Measurements from ENCODE around the gene SCAF11.
"Not testable (repeated sequence)": the region's sequence is repeated elsewhere in the genome, so short reads cannot be mapped to it uniquely, and the experiment has no call there.

The SCAF11 gene, protein sequence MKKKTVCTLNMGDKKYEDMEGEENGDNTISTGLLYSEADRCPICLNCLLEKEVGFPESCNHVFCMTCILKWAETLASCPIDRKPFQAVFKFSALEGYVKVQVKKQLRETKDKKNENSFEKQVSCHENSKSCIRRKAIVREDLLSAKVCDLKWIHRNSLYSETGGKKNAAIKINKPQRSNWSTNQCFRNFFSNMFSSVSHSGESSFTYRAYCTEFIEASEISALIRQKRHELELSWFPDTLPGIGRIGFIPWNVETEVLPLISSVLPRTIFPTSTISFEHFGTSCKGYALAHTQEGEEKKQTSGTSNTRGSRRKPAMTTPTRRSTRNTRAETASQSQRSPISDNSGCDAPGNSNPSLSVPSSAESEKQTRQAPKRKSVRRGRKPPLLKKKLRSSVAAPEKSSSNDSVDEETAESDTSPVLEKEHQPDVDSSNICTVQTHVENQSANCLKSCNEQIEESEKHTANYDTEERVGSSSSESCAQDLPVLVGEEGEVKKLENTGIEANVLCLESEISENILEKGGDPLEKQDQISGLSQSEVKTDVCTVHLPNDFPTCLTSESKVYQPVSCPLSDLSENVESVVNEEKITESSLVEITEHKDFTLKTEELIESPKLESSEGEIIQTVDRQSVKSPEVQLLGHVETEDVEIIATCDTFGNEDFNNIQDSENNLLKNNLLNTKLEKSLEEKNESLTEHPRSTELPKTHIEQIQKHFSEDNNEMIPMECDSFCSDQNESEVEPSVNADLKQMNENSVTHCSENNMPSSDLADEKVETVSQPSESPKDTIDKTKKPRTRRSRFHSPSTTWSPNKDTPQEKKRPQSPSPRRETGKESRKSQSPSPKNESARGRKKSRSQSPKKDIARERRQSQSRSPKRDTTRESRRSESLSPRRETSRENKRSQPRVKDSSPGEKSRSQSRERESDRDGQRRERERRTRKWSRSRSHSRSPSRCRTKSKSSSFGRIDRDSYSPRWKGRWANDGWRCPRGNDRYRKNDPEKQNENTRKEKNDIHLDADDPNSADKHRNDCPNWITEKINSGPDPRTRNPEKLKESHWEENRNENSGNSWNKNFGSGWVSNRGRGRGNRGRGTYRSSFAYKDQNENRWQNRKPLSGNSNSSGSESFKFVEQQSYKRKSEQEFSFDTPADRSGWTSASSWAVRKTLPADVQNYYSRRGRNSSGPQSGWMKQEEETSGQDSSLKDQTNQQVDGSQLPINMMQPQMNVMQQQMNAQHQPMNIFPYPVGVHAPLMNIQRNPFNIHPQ (N-terminal part only)

DNA sequence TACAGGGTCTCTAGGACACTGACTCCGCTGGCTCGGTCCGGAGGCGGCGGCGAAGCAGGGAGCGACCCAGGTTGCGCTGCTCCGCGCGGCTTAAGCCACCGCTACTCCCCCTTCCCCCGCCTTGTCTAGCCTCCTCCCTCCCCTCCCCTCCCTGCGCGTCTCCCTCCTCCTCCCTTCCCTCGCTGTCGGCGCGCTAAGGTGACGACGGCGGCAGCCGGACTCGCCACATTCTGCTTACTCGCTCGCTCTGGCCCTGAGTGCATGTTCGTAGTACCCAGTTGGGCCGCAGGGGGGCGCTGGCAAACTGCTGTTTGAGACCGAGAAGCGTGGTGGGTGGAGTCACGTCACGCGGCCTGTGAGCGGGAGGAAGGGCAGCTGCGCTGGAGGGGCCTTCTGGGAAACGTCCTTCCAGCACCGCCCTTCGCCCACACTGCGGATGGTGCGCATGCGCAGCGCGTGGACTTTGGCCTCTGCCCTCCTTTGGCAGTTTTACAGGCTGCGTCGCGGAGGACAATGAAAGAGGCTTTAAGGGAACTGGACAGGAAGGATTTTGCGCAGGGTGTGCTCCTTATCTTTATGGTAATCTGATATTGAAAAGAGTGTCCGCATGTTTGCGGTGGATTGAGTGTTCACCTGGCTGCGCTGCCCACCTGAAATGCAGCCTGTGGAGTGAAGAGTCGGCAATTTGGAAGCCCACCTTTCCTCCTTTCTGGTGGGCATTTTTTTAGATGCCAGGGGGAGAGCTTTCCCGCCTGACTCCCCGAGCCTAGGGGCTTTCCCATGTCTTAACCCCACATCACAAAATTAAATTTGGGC lies at the start of gene SCAF11:
Gene SCAF11 (minus strand): TSS at position 107 of the 816 bp plus-strand sequence. CDS start 26,407 bp downstream, outside the sequence.
- Histone ChIP-seq H3K36me3 (replicated peaks) (no peaks in the 10 kb centered on the region), H3K27ac (peak within 1 kb of the TSS; percentile 92), H3K4me3 (ENCODE audit: low read depth, low read length) (peak within 1 kb of the TSS; percentile 96), H3K27me3 (replicated peaks) (no peaks in the 10 kb centered on the region)
- peak; percentile 100 for DNase-seq
- in situ Hi-C loops (cut with HindIII; ENCODE audit: low pct_ligation_motif_present, low sequenced_read_pairs) = no loop called here
- TF ChIP-seq, protein P1, sequence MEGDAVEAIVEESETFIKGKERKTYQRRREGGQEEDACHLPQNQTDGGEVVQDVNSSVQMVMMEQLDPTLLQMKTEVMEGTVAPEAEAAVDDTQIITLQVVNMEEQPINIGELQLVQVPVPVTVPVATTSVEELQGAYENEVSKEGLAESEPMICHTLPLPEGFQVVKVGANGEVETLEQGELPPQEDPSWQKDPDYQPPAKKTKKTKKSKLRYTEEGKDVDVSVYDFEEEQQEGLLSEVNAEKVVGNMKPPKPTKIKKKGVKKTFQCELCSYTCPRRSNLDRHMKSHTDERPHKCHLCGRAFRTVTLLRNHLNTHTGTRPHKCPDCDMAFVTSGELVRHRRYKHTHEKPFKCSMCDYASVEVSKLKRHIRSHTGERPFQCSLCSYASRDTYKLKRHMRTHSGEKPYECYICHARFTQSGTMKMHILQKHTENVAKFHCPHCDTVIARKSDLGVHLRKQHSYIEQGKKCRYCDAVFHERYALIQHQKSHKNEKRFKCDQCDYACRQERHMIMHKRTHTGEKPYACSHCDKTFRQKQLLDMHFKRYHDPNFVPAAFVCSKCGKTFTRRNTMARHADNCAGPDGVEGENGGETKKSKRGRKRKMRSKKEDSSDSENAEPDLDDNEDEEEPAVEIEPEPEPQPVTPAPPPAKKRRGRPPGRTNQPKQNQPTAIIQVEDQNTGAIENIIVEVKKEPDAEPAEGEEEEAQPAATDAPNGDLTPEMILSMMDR (IDR thresholded peaks at IDR 0.05; ENCODE audit: low read depth, low read length, missing control alignments) = peak; percentile 97

DNA sequence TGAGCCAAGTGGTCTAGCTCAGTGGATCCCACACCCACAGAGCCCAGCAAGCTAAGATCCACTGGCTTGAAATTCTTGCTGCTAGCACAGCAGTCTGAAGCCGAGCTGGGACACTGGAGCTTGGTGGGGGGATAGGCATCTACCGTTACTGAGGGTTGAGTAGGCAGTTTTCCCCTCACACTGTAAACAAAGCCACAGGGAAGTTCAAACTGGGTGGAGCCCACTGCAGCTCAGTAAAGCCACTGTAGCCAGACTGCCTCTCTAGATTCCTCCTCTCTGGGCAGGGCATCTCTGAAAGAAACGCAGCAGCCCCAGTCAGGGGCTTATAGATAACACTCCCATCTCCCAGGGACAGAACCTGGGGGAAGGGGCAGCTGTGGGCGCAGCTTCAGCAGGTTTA lies 46.7 kb upstream of the SCAF11 start:
- in situ Hi-C loops (cut with HindIII; ENCODE audit: low pct_ligation_motif_present, low sequenced_read_pairs) = not testable (repeated sequence)

DNA sequence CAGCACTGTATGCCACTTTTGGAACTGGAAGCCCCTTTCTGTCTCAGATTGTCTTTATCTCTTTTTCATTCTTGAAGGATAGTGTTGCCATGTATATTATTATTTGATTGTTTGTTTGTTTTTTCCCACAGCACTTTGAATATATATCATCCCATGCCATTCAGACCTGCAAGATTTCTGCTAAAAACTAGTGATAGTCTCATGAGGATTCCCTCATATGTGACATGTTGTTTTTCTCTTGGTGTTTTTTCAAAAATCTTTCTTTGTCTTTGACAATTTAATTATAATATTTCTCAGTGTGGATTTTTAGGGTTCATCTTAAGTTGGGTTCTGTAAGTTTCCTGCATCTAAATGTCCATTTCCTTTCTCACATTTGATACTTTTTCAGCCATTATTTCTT lies 36.8 kb upstream of the SCAF11 start:
- no peak overlapping the region for H3K4me3 ChIP-seq (ENCODE audit: low read depth, low read length)
- no peaks in the 10 kb centered on the region for H3K36me3 ChIP-seq (replicated peaks)
- TF ChIP-seq, protein P1 (IDR thresholded peaks at IDR 0.05; ENCODE audit: low read depth, low read length, missing control alignments) = no peak
- no peak for DNase-seq
- H3K27ac ChIP-seq = no peak overlapping the region
- in situ Hi-C loops (cut with HindIII; ENCODE audit: low pct_ligation_motif_present, low sequenced_read_pairs) = no loop called here
- H3K27me3 ChIP-seq (replicated peaks) = no peaks in the 10 kb centered on the region

More for the DNA sequence above, 46.7 kb upstream of the SCAF11 start:
- not testable (repeated sequence) for H3K27me3 ChIP-seq (replicated peaks); H3K27ac ChIP-seq; H3K36me3 ChIP-seq (replicated peaks); DNase-seq; H3K4me3 ChIP-seq (ENCODE audit: low read depth, low read length)

DNA sequence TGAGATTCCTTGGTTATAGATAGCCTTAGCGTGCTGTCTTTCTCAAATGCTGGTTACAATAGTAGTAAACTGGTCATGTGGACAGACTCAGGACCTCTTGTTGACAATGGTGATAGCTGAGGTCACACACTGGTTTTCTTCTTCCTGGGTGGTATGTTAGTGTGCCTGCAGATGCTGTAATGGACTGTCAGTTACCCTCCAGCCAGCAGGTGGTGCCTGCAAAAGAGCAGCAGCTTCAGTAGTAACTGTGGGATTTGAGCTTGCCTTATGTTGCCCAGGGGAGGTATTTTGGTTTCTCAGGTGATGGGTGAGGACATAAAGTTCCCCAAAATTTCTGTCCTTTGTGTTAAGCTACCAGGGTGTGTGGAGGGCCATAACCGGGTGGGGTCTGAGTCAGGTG lies 33.7 kb upstream of the SCAF11 start:
- in situ Hi-C loops (cut with HindIII; ENCODE audit: low pct_ligation_motif_present, low sequenced_read_pairs) = no loop called here
- Histone ChIP-seq H3K36me3 (replicated peaks) (no peaks in the 10 kb centered on the region), H3K27ac (no peak overlapping the region), H3K27me3 (replicated peaks) (no peaks in the 10 kb centered on the region), H3K4me3 (ENCODE audit: low read depth, low read length) (no peak overlapping the region)
- TF ChIP-seq, protein P1 (IDR thresholded peaks at IDR 0.05; ENCODE audit: low read depth, low read length, missing control alignments) = no peak
- no peak for DNase-seq

DNA sequence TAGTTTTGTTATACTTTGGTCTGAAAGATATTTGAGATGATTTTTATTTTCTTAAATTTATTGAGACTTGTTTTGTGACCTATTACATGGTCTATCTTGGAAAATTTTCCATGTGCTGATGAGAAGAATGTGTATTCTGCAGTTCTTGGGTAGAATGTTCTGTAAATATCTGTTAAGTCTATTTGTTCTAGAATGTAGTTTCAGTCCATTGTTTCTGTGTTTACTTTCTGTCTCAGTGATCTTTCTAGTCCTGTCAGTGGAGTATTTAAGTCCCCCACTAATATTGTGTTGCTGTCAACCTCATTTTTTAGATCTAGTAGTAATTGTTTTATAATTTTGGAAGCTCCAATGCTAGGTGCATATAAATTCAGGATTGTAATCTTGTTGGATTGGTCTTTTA lies 30.4 kb upstream of the SCAF11 start:
- Histone ChIP-seq H3K27ac (no peak overlapping the region), H3K4me3 (ENCODE audit: low read depth, low read length) (no peak overlapping the region), H3K27me3 (replicated peaks) (no peaks in the 10 kb centered on the region), H3K36me3 (replicated peaks) (no peaks in the 10 kb centered on the region)
- in situ Hi-C loops (cut with HindIII; ENCODE audit: low pct_ligation_motif_present, low sequenced_read_pairs) = no loop called here
- TF ChIP-seq, protein P1 (IDR thresholded peaks at IDR 0.05; ENCODE audit: low read depth, low read length, missing control alignments) = no peak
- DNase-seq = no peak

DNA sequence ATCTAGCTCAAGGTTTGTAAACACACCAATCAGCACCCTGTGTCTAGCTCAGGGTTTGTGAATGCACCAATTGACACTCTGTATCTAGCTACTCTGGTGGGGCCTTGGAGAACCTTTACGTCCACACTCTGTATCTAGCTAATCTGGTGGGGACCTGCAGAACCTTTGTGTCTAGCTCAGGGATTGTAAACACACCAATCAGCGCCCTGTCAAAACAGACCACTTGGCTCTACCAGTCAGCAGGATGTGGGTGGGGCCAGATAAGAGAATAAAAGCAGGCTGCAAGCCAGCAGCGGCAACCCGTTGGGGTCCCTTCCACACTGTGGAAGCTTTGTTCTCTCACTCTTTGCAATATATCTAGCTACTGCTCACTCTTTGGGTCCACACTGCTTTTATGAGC lies 28.3 kb upstream of the SCAF11 start:
- H3K4me3 ChIP-seq (ENCODE audit: low read depth, low read length); H3K27ac ChIP-seq; H3K27me3 ChIP-seq (replicated peaks); H3K36me3 ChIP-seq (replicated peaks); in situ Hi-C loops (cut with HindIII; ENCODE audit: low pct_ligation_motif_present, low sequenced_read_pairs); DNase-seq: not testable (repeated sequence)

DNA sequence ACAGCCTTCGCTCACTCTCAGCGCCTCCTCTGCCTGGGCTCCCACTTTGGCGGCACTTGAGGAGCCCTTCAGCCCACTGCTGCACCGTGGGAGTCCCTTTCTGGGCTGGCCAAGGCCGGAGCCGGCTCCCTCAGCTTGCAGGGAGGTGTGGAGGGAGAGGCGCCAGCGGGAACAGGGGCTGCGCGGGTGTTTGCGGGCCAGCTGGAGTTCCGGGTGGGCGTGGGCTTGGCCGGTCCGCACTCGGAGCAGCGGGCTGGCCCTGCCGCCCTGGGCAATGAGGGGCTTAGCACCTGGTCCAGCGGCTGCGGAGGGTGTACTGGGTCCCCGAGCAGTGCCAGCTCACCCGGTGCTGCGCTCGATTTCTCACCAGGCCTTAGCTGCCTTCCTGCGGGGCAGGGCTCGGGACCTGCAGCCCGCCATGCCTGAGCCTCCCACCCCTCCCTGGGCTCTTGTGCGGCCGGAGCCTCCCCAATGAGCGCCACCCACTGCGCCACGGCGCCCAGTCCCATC lies 27.5 kb upstream of the SCAF11 start:
- H3K27me3 ChIP-seq (replicated peaks); H3K27ac ChIP-seq; H3K4me3 ChIP-seq (ENCODE audit: low read depth, low read length); DNase-seq; H3K36me3 ChIP-seq (replicated peaks); in situ Hi-C loops (cut with HindIII; ENCODE audit: low pct_ligation_motif_present, low sequenced_read_pairs): not testable (repeated sequence)
